HG02981 (cell line): Measurements from ENCODE around the gene QRICH2.
"Not testable (repeated sequence)": the region's sequence is repeated elsewhere in the genome, so short reads cannot be mapped to it uniquely, and the experiment has no call there.

Experiments
- ATAC-seq: cut with Tn5 transposase; IDR thresholded peaks from one replicate; pipeline ENCODE4 v1.9.1; 2021; ENCODE audit warnings: mild to moderate bottlenecking, moderate library complexity; ENCODE audit not compliant: unreplicated experiment

Gene QRICH2

GRCh38 chr17:76278268-76278908 is 29.7 kb downstream of the QRICH2 start:
- ATAC-seq, result no peak

GRCh38 chr17:76277300-76278267 is 30.5 kb downstream of the QRICH2 start:
- no peak for ATAC-seq

GRCh38 chr17:76276461-76277299 is 31.4 kb downstream of the QRICH2 start:
- no peak for ATAC-seq

GRCh38 chr17:76276069-76276431 is 32.0 kb downstream of the QRICH2 start:
- no peak for ATAC-seq

GRCh38 chr17:76275382-76276068 is 32.6 kb downstream of the QRICH2 start:
- no peak for ATAC-seq

- no peak for ATAC-seq
These were observed 33.7 kb downstream of the QRICH2 start for GRCh38 chr17:76274112-76274956.

- no peak for ATAC-seq
These were observed 34.5 kb downstream of the QRICH2 start for GRCh38 chr17:76273445-76274111.

- peak; percentile 11 for ATAC-seq
These were observed 35.3 kb downstream of the QRICH2 start for GRCh38 chr17:76272541-76273444.

GRCh38 chr17:76271669-76272540 is 36.2 kb downstream of the QRICH2 start:
- ATAC-seq, result peak; percentile 52

- ATAC-seq, result no peak
These were observed 37.1 kb downstream of the QRICH2 start for GRCh38 chr17:76270770-76271668.

- ATAC-seq, result no peak
These were observed 37.9 kb downstream of the QRICH2 start for GRCh38 chr17:76270127-76270592.

GRCh38 chr17:76268991-76269981 is 38.8 kb downstream of the QRICH2 start:
- ATAC-seq, result no peak

- ATAC-seq, result no peak
These were observed 39.9 kb downstream of the QRICH2 start for GRCh38 chr17:76268015-76268749.

- ATAC-seq, result not testable (repeated sequence)
These were observed 40.5 kb downstream of the QRICH2 start for GRCh38 chr17:76267581-76268001.
